HG03139 (cell line): ENCODE data around the gene LGR6.
A peak's percentile ranks its signal among the peaks of the same experiment; 100 is the strongest.

Experiments
- ATAC-seq: cut with Tn5 transposase; IDR thresholded peaks from one replicate; pipeline ENCODE4 v1.9.1; 2021; ENCODE audit not compliant: unreplicated experiment

Gene LGR6

GRCh38 chr1:202283991-202284390 lies 90.4 kb downstream of the LGR6 start:
- ATAC-seq: no peak

GRCh38 chr1:202285908-202286307 lies 92.3 kb downstream of the LGR6 start:
- ATAC-seq: no peak

- no peak for ATAC-seq
These were observed 93.1 kb downstream of the LGR6 start for GRCh38 chr1:202286622-202287097.

- ATAC-seq: no peak
These were observed 93.6 kb downstream of the LGR6 start for GRCh38 chr1:202287196-202287595.

GRCh38 chr1:202288177-202288576 lies 94.6 kb downstream of the LGR6 start:
- no peak for ATAC-seq

- ATAC-seq: no peak
These were observed 95.4 kb downstream of the LGR6 start for GRCh38 chr1:202289009-202289408.

GRCh38 chr1:202291001-202291400 lies 97.4 kb downstream of the LGR6 start:
- ATAC-seq: no peak

- no peak for ATAC-seq
These were observed 98.5 kb downstream of the LGR6 start for GRCh38 chr1:202291961-202292712.

- ATAC-seq: no peak
These were observed 99.2 kb downstream of the LGR6 start for GRCh38 chr1:202292773-202293172.

- ATAC-seq: no peak
These were observed 100.0 kb downstream of the LGR6 start for GRCh38 chr1:202293569-202293968.

GRCh38 chr1:202302166-202302565 lies 108.6 kb downstream of the LGR6 start:
- ATAC-seq: no peak

- ATAC-seq: no peak
These were observed 110.8 kb downstream of the LGR6 start for GRCh38 chr1:202304375-202304774.

- no peak for ATAC-seq
These were observed 111.6 kb downstream of the LGR6 start for GRCh38 chr1:202305168-202305567.

- ATAC-seq: no peak
These were observed 113.1 kb downstream of the LGR6 start for GRCh38 chr1:202306535-202307345.

GRCh38 chr1:202310071-202310725 lies 116.6 kb downstream of the LGR6 start:
- no peak for ATAC-seq

GRCh38 chr1:202310746-202311145 lies 117.1 kb downstream of the LGR6 start:
- no peak for ATAC-seq

- no peak for ATAC-seq
These were observed 118.5 kb downstream of the LGR6 start for GRCh38 chr1:202311875-202312635.

- peak; percentile 61 for ATAC-seq
These were observed 122.1 kb downstream of the LGR6 start for GRCh38 chr1:202315576-202316168.

- ATAC-seq: no peak
These were observed 122.6 kb downstream of the LGR6 start for GRCh38 chr1:202316186-202316585.
